Endothelial cell (in vitro differentiated cells): ENCODE data around the gene MED31. TPM values are rescaled to one million over a fixed set of nuclear protein-coding genes. Genes with fewer than 3 reads are reported as not detected.

Source experiments
- DNase-seq: peaks from one replicate; pipeline ENCODE4 v3.0.0; 2021; ENCODE audit warnings: low spot score
- H3K27ac Mint-ChIP-seq: one replicate; pipeline ENCODE4 v1.8.0; 2021; ENCODE audit warnings: mixed read lengths, inconsistent platforms; ENCODE audit not compliant: unreplicated experiment
- H3K27me3 Mint-ChIP-seq: one replicate; pipeline ENCODE4 v1.8.0; 2021; ENCODE audit warnings: mild to moderate bottlenecking, moderate library complexity, mixed read lengths, inconsistent platforms; ENCODE audit not compliant: unreplicated experiment
- H3K36me3 Mint-ChIP-seq: one replicate; pipeline ENCODE4 v1.8.0; 2021; ENCODE audit warnings: mild to moderate bottlenecking, low read depth, mixed read lengths, inconsistent platforms; ENCODE audit not compliant: unreplicated experiment
- H3K4me1 Mint-ChIP-seq: one replicate; pipeline ENCODE4 v1.8.0; 2021; ENCODE audit warnings: mild to moderate bottlenecking, mixed read lengths, inconsistent platforms; ENCODE audit not compliant: unreplicated experiment
- H3K4me3 Mint-ChIP-seq: one replicate; pipeline ENCODE4 v1.8.0; 2021; ENCODE audit warnings: mild to moderate bottlenecking, mixed read lengths, inconsistent platforms; ENCODE audit not compliant: unreplicated experiment
- H3K9me3 Mint-ChIP-seq: one replicate; pipeline ENCODE4 v1.8.0; 2021; ENCODE audit warnings: mixed read lengths, inconsistent platforms; ENCODE audit not compliant: unreplicated experiment
- CTCF ChIP-seq: fragments of 200-600 bp; sonication (generic); IDR thresholded peaks from one replicate; pipeline ENCODE4 v1.5.0; 2021; ENCODE audit warnings: antibody characterized with exemption; ENCODE audit not compliant: unreplicated experiment
- total RNA-seq: library from RNA; stranded (reverse); fragmentation: NEBNext Ultra II Directional; extraction: Animal tissue kit (Norgen Biotek cat#: 25700); gene quantifications from one replicate; pipeline ENCODE4 v1.2.1, GENCODE V29; 2021; ENCODE audit not compliant: unreplicated experiment

Gene MED31
- total RNA-seq, 1 donor from 2014 or later: 18.3 TPM

- H3K9me3 Mint-ChIP-seq: no peaks in the 10 kb centered on the region
- peaks cover 5% of the 10 kb centered on the region for H3K27me3 Mint-ChIP-seq
- no peak for TF ChIP-seq CTCF
These were observed 18.9 kb downstream of the MED31 start for GRCh38 chr17:6632530-6632929.

GRCh38 chr17:6630390-6630789, 21.0 kb downstream of the MED31 start:
- peaks cover 35% of the 10 kb centered on the region for H3K36me3 Mint-ChIP-seq
- no peaks in the 10 kb centered on the region for H3K27me3 Mint-ChIP-seq
- no peak for TF ChIP-seq CTCF
- peaks cover 5% of the 10 kb centered on the region for H3K4me1 Mint-ChIP-seq
- no peaks in the 10 kb centered on the region for H3K9me3 Mint-ChIP-seq
- no peak for DNase-seq
- no peak overlapping the region for H3K27ac Mint-ChIP-seq
- H3K4me3 Mint-ChIP-seq: no peak overlapping the region

More at GRCh38 chr17:6632530-6632929, 18.9 kb downstream of the MED31 start:
- H3K4me3 Mint-ChIP-seq: no peak overlapping the region
- H3K27ac Mint-ChIP-seq: no peak overlapping the region
- H3K36me3 Mint-ChIP-seq: peaks cover 40% of the 10 kb centered on the region
- peaks cover 2% of the 10 kb centered on the region for H3K4me1 Mint-ChIP-seq
- no peak for DNase-seq

DNA sequence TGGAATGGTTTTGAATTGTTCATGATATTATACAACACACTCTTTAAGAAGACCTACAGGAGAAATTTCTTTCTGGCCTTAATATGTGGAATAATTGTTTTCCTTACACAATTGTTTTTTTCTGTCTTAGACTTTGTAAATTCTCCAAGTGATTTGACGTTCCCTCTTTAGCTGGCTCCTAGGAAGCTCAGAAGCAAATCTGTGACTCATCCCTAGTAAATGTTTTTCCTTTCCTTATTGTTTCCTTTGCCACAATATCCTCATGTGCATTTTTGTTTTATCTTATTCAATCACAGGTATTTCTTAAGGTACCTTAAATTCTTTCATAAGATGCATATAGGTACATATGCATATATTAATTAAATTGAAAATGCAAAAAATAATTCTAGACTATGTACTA, 24.4 kb downstream of the MED31 start:
- no peak for TF ChIP-seq CTCF
- no peaks in the 10 kb centered on the region for H3K9me3 Mint-ChIP-seq
- H3K4me1 Mint-ChIP-seq: peaks cover 5% of the 10 kb centered on the region
- no peak for DNase-seq
- no peak overlapping the region for H3K4me3 Mint-ChIP-seq
- no peaks in the 10 kb centered on the region for H3K27me3 Mint-ChIP-seq
- peaks cover 13% of the 10 kb centered on the region for H3K36me3 Mint-ChIP-seq
- no peak overlapping the region for H3K27ac Mint-ChIP-seq

DNA sequence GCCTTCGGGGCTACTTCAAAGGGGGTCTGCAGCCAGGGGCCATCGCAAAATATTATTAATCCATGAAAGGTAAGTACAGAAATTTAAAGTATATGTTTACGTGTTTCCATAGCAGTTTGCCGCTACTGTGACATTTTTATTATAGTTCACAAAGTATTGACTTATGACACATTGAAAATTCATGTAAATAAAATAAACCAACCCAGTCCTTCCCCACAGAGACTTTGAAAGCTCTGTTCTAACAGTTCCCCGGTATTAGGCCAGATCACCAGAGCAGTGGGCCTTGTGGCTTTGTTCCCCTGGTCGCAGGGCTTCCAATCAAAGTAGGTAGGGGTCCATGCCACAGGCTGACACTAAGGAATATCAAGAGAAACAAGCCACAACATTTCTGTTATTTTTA, 24.8 kb downstream of the MED31 start:
- peaks cover 15% of the 10 kb centered on the region for H3K36me3 Mint-ChIP-seq
- no peaks in the 10 kb centered on the region for H3K9me3 Mint-ChIP-seq
- TF ChIP-seq CTCF: no peak
- no peaks in the 10 kb centered on the region for H3K27me3 Mint-ChIP-seq
- no peak overlapping the region for H3K4me3 Mint-ChIP-seq
- no peak for DNase-seq
- peak overlapping the region; percentile 32 for H3K27ac Mint-ChIP-seq
- H3K4me1 Mint-ChIP-seq: peaks cover 5% of the 10 kb centered on the region

DNA sequence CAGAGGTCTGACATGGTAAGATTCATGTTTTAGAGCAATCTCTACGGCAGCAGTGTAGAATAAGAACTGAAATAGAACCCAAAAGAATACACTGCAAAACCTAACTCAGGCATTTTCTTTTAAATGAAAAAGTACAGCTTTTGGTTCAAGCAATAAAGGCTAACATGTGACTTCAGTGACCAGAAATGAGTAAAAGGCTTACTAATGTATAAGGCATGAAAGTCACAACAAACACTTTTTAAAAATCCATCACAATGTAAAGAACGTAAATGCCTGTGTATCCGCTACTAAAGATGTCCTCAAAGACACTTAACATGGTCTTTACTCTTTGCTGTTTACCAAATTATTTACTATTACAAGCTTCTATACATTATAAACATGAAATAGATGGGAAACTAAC, 27.5 kb downstream of the MED31 start:
- H3K4me3 Mint-ChIP-seq: no peak overlapping the region
- peaks cover 18% of the 10 kb centered on the region for H3K36me3 Mint-ChIP-seq
- peaks cover 3% of the 10 kb centered on the region for H3K4me1 Mint-ChIP-seq
- no peak overlapping the region for H3K27ac Mint-ChIP-seq
- no peaks in the 10 kb centered on the region for H3K9me3 Mint-ChIP-seq
- no peaks in the 10 kb centered on the region for H3K27me3 Mint-ChIP-seq
- no peak for TF ChIP-seq CTCF
- no peak for DNase-seq
